NCI-H146 treated with DMSO at 0.1 percent for 48 hours (cell line): ENCODE measurements around the gene ADD1.
A peak's percentile ranks its signal among the peaks of the same experiment; 100 is the strongest.
"Not testable (repeated sequence)": the region's sequence is repeated elsewhere in the genome, so short reads cannot be mapped to it uniquely, and the experiment has no call there.

Source experiments
- DNase-seq: peaks from one replicate; lab custom pipeline; 2025; ENCODE audit not compliant: unreplicated experiment; lab: John Stamatoyannopoulos, UW

ADD1 gene

GRCh38 chr4:2932321-2932950 is 88.8 kb downstream of the ADD1 start:
- DNase-seq, result no peak

GRCh38 chr4:2932951-2933565 is 89.4 kb downstream of the ADD1 start:
- no peak for DNase-seq

GRCh38 chr4:2933566-2934076 is 90.0 kb downstream of the ADD1 start:
- DNase-seq, result no peak

- DNase-seq, result no peak
These were observed 90.6 kb downstream of the ADD1 start for GRCh38 chr4:2934077-2934812.

GRCh38 chr4:2934813-2935761 is 91.4 kb downstream of the ADD1 start:
- DNase-seq, result peak; percentile 84

- no peak for DNase-seq
These were observed 92.4 kb downstream of the ADD1 start for GRCh38 chr4:2935762-2936743.

- DNase-seq, result no peak
These were observed 93.1 kb downstream of the ADD1 start for GRCh38 chr4:2936773-2937145.

GRCh38 chr4:2937146-2937857 is 93.7 kb downstream of the ADD1 start:
- no peak for DNase-seq

GRCh38 chr4:2937986-2938385 is 94.3 kb downstream of the ADD1 start:
- no peak for DNase-seq

GRCh38 chr4:2938411-2938810 is 94.8 kb downstream of the ADD1 start:
- not testable (repeated sequence) for DNase-seq

- DNase-seq, result no peak
These were observed 95.3 kb downstream of the ADD1 start for GRCh38 chr4:2938906-2939305.

- DNase-seq, result no peak
These were observed 96.0 kb downstream of the ADD1 start for GRCh38 chr4:2939383-2940243.

- no peak for DNase-seq
These were observed 96.9 kb downstream of the ADD1 start for GRCh38 chr4:2940267-2941137.

- no peak for DNase-seq
These were observed 97.7 kb downstream of the ADD1 start for GRCh38 chr4:2941138-2942036.

GRCh38 chr4:2942037-2942531 is 98.4 kb downstream of the ADD1 start:
- DNase-seq, result no peak
